Adipocyte (in vitro differentiated cells): ENCODE measurements around the gene FGA.

Experiments used
- DNase-seq: peaks from one replicate; pipeline ENCODE4 v3.0.0-alpha.2; 2015; ENCODE audit warnings: low read depth
- H3K27me3 ChIP-seq: replicated peaks from 2 replicates; pipeline ENCODE4 v1.7.0; 2013; ENCODE audit warnings: mild to moderate bottlenecking, low read length, moderate library complexity; ENCODE audit not compliant: control insufficient read depth, insufficient read depth
- H3K36me3 ChIP-seq: 2 replicates; pipeline ENCODE4 v1.7.0; 2013; ENCODE audit warnings: low read length, mild to moderate bottlenecking, moderate library complexity; ENCODE audit not compliant: control insufficient read depth, insufficient read depth, severe bottlenecking
- H3K4me1 ChIP-seq: 2 replicates; pipeline ENCODE4 v1.7.0; 2013; ENCODE audit warnings: mild to moderate bottlenecking, low read length, moderate library complexity; ENCODE audit not compliant: control insufficient read depth, insufficient read depth
- H3K4me3 ChIP-seq: 2 replicates; pipeline ENCODE4 v1.7.0; 2013; ENCODE audit warnings: mild to moderate bottlenecking, low read length, moderate library complexity
- H3K9ac ChIP-seq: 2 replicates; pipeline ENCODE4 v1.7.0; 2013; ENCODE audit warnings: mild to moderate bottlenecking, low read length, moderate library complexity
- H3K9me3 ChIP-seq: 2 replicates; pipeline ENCODE4 v1.7.0; 2013; ENCODE audit warnings: mild to moderate bottlenecking, low read length, moderate library complexity; ENCODE audit not compliant: control insufficient read depth

The FGA gene

DNA sequence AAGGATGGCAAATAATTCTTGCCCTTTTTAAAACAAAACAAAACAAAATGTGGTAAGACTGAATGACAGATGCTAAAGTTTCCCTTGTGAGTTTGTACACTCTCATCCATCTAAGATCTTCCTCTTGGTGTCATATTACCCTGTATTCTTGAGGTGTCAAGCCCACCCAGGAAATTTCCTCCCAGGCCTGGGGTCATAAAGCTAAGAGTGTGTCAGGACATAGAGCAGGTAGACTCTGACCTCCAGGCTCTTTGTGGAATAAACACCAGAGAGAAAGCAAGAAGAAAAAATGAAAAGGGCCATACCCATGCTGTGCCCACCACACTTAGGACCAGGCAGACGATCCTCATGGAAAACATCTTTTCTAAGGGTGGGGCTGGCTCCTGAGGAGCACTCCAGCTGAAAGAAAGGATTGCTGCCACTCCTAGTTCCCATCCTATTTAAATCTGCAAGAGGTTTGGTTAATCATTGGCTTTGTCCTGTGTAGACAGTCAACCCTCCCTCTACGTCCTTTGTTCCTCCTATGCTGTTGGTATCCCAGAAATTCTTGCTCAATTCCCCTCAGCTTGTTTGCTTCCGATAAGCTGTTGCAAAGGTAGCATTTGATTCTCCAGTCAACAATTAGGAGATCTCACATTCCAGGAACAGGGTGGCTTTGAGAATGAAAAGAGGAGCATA, at the start of gene FGA:
FGA (minus strand) TSS at position 414 of the 678 bp plus-strand sequence; CDS start at position 359, 55 bp downstream.
- H3K4me1 ChIP-seq, result no peaks in the 10 kb centered on the region
- no peak for DNase-seq
- H3K9me3 ChIP-seq, result no peaks in the 10 kb centered on the region
- peaks cover 36% of the 10 kb centered on the region for H3K27me3 ChIP-seq
- H3K36me3 ChIP-seq, result no peaks in the 10 kb centered on the region
- H3K9ac ChIP-seq, result no peak within 1 kb of the TSS
- no peak within 1 kb of the TSS for H3K4me3 ChIP-seq

GRCh38 chr4:154634058-154634457, 43.5 kb upstream of the FGA start:
- no peak for DNase-seq
- Histone ChIP-seq H3K4me1 (peaks cover 10% of the 10 kb centered on the region), H3K27me3 (no peaks in the 10 kb centered on the region), H3K9me3 (no peaks in the 10 kb centered on the region), H3K36me3 (no peaks in the 10 kb centered on the region), H3K4me3 (no peak overlapping the region), H3K9ac (no peak overlapping the region)

- no peaks in the 10 kb centered on the region for H3K27me3 ChIP-seq
- H3K36me3 ChIP-seq, result no peaks in the 10 kb centered on the region
- H3K4me3 ChIP-seq, result no peak overlapping the region
- no peaks in the 10 kb centered on the region for H3K9me3 ChIP-seq
- H3K4me1 ChIP-seq, result peaks cover 5% of the 10 kb centered on the region
- no peak for DNase-seq
- no peak overlapping the region for H3K9ac ChIP-seq
These were observed 41.3 kb upstream of the FGA start for GRCh38 chr4:154631828-154632227.

GRCh38 chr4:154630324-154630723, 39.8 kb upstream of the FGA start:
- no peaks in the 10 kb centered on the region for H3K27me3 ChIP-seq
- no peaks in the 10 kb centered on the region for H3K9me3 ChIP-seq
- DNase-seq, result no peak
- H3K4me1 ChIP-seq, result peaks cover 5% of the 10 kb centered on the region
- no peaks in the 10 kb centered on the region for H3K36me3 ChIP-seq
- H3K4me3 ChIP-seq, result no peak overlapping the region
- H3K9ac ChIP-seq, result no peak overlapping the region

DNA sequence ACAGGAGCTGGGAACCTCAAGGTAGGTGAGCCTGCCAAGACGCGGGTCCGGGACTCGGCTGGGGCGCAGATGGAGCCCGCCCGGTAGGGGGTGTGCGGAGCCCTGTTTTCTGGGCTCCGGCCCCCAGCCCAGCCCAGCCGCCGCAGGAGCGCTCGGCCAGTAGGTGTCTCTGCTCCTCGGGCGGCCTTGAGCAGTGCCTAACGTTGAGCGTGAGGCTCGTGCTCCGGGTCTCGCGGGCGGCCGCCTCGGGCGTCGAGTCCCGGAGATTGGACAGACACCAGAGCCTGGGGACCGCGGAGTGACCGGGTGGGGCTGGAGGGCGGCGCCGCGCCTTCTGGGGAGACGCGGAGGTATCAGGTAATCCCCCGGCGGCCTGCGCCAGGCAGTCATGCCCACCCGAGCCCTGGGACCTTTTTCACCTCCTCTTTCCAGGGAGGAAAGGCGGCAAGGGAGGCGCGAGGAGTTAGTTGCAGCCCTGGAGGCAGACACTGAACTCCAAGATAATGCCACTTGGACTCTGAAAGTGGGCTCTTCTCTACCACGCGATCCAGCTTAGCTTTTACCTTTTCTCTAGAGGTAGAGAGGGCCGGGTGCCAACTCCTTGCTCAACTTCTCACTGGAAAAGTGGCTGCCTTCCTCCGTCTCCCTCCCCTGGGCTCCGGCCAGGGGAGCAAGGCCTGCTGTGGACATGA, 36.4 kb upstream of the FGA start:
- Histone ChIP-seq H3K4me1 (peaks cover 5% of the 10 kb centered on the region), H3K4me3 (peak overlapping the region; percentile 68), H3K27me3 (peaks cover 3% of the 10 kb centered on the region), H3K36me3 (no peaks in the 10 kb centered on the region), H3K9ac (peak overlapping the region; percentile 41), H3K9me3 (no peaks in the 10 kb centered on the region)
- DNase-seq, result peak; percentile 62

DNA sequence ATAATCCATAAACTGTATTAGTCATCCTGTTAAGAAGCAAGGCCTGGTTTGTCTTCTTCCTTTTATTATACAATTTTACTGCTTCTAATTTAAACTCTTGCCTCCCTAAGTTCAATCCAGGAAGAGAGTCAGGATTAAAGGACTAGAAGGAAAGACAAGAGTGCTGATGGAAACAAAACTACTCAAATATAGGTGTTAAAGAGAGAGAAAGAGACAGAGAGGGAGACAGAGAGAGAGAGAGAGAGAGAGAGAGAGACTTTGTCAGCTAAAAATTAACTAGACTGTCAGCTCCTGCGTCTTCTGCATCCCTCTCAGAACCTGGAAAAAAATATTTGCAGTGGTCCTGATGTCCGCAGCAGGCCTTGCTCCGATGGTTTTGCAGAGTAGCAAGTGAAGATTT, 35.4 kb upstream of the FGA start:
- no peaks in the 10 kb centered on the region for H3K9me3 ChIP-seq
- no peaks in the 10 kb centered on the region for H3K36me3 ChIP-seq
- no peak for DNase-seq
- H3K27me3 ChIP-seq, result peaks cover 3% of the 10 kb centered on the region
- no peak overlapping the region for H3K9ac ChIP-seq
- H3K4me3 ChIP-seq, result no peak overlapping the region
- peaks cover 5% of the 10 kb centered on the region for H3K4me1 ChIP-seq

DNA sequence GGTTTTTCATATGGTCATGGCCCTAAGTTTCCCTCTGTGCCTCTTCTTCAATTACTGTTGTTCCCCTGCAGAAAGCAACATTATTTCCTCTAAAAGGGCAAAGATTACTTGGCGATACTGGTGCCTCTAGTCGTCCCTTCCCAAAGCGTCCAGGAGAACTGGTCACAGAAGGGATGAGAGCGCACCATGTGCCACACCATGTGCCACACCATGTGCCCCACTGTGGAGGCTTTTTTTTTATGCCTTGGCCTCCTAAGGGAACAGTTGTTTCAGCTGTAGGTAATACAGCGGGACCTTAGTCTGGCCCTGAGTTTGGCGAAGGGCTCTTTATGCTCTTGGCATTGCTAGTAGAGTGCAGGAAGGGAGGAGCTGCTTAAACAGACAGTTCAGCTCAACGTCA, 33.5 kb upstream of the FGA start:
- Histone ChIP-seq H3K36me3 (no peaks in the 10 kb centered on the region), H3K4me1 (peaks cover 9% of the 10 kb centered on the region), H3K4me3 (no peak overlapping the region), H3K9me3 (no peaks in the 10 kb centered on the region), H3K9ac (no peak overlapping the region), H3K27me3 (peaks cover 3% of the 10 kb centered on the region)
- DNase-seq, result no peak

DNA sequence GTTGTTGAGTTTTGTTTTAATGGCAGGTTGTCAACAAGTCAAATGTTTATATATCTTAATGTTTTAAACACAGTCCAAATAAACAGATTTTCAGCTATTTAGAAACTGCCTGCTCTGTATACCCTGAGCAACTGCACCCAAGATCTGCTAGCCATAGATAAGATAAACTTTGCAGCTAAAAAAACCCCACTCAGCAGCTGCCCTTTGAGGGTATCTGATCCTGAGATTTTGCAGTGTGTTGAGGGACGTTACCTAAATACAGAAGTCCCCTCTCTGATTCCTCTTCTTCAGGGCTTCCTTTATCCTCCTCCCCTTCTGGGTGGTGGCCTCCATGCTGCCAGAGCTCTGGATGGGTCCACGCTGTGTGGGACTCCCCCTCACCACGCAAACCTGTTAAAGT, 32.9 kb upstream of the FGA start:
- no peak overlapping the region for H3K9ac ChIP-seq
- H3K4me3 ChIP-seq, result no peak overlapping the region
- no peaks in the 10 kb centered on the region for H3K36me3 ChIP-seq
- H3K4me1 ChIP-seq, result peaks cover 9% of the 10 kb centered on the region
- no peak for DNase-seq
- peaks cover 3% of the 10 kb centered on the region for H3K27me3 ChIP-seq
- no peaks in the 10 kb centered on the region for H3K9me3 ChIP-seq

DNA sequence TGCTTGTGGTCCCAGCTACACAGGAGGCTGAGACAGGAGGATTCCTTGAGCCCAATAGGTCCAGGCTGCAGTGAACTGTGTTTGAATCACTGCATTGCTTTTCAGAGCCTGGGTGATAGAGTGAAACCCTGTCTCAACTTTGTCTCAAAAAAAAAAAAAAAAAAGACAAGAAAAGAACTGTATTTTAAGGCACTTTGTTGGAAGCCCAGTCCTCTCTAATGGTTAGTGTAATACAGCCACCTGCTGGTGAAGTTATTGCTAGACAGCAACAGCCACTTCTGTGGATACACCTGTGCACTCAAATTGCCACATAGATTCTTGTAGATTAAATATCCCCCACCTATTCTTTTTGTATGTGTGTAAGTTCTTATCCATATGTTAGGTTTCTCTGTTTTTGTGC, 32.1 kb upstream of the FGA start:
- Histone ChIP-seq H3K4me3 (no peak overlapping the region), H3K9me3 (no peaks in the 10 kb centered on the region), H3K4me1 (peaks cover 9% of the 10 kb centered on the region), H3K36me3 (no peaks in the 10 kb centered on the region), H3K9ac (no peak overlapping the region), H3K27me3 (peaks cover 3% of the 10 kb centered on the region)
- peak; percentile 72 for DNase-seq

GRCh38 chr4:154620111-154620510, 29.6 kb upstream of the FGA start:
- Histone ChIP-seq H3K9me3 (no peaks in the 10 kb centered on the region), H3K4me1 (peaks cover 3% of the 10 kb centered on the region), H3K27me3 (peaks cover 3% of the 10 kb centered on the region), H3K4me3 (no peak overlapping the region), H3K36me3 (no peaks in the 10 kb centered on the region), H3K9ac (no peak overlapping the region)
- no peak for DNase-seq

DNA sequence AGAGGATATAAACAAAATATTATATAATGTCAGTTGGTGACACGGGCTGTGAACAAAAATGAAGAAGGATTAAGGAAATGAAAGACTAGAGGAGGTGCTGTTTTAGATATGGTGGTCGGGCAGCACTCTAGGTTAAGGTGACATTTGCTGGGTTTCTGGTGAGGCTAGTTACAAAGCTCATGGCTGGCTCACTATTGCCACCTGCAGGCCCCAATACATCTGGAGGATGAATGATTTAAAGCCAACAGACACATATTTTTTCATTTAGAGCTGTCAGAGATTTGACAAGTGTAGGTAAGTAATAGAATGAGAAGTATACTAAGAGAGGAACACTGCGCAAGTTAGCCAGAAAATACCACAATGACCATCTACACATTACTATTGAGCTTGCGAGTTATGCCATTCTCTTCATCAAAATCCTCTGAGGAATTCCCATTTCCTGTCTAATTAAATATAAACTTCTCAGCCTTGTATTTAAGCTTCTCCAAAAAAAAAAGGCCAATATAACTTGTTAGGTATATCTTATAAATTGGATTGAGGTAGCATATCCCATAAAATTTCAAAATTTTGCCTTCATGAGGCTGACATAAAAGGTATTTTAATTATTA, 28.3 kb upstream of the FGA start:
- H3K9me3 ChIP-seq, result no peaks in the 10 kb centered on the region
- peaks cover 3% of the 10 kb centered on the region for H3K4me1 ChIP-seq
- no peak overlapping the region for H3K9ac ChIP-seq
- H3K27me3 ChIP-seq, result peaks cover 1% of the 10 kb centered on the region
- H3K4me3 ChIP-seq, result no peak overlapping the region
- no peaks in the 10 kb centered on the region for H3K36me3 ChIP-seq
- DNase-seq, result peak; percentile 84
